ENCODE measurements around the gene ASTN1. TPM values are rescaled to one million over a fixed set of nuclear protein-coding genes. Genes with fewer than 3 reads are reported as not detected.

ASTN1 gene
- total RNA-seq, 6 experiments from 2014 or later, result not detected

DNA sequence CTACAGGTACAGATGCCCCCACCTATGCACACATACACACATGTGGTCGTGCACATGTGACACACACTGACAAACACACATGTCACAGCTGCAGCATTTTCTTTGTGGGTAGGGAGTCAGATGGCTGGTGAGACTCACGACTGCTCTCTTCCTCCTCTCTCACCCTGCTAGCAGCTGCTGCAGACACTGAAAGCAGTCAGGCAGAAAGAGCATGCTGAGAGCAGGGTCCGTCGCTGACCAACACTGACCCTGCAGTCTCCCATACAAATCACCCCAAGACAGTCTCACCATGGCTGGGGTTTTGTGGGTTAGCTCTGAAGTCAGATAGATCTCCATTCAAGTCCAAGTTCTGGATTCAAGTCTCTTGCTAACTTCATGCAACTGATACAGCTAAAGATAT lies 188.3 kb downstream of the ASTN1 start:
- DNase-seq, result no peak
- no peak overlapping the region for H3K4me3 Mint-ChIP-seq
- no peak overlapping the region for H3K27ac Mint-ChIP-seq
- H3K36me3 Mint-ChIP-seq (ENCODE audit: low read depth), result no peaks in the 10 kb centered on the region
- H3K4me1 Mint-ChIP-seq (ENCODE audit: low read depth), result no peaks in the 10 kb centered on the region
- H3K27me3 Mint-ChIP-seq (ENCODE audit: insufficient read depth), result no peaks in the 10 kb centered on the region
- TF ChIP-seq, protein P1, sequence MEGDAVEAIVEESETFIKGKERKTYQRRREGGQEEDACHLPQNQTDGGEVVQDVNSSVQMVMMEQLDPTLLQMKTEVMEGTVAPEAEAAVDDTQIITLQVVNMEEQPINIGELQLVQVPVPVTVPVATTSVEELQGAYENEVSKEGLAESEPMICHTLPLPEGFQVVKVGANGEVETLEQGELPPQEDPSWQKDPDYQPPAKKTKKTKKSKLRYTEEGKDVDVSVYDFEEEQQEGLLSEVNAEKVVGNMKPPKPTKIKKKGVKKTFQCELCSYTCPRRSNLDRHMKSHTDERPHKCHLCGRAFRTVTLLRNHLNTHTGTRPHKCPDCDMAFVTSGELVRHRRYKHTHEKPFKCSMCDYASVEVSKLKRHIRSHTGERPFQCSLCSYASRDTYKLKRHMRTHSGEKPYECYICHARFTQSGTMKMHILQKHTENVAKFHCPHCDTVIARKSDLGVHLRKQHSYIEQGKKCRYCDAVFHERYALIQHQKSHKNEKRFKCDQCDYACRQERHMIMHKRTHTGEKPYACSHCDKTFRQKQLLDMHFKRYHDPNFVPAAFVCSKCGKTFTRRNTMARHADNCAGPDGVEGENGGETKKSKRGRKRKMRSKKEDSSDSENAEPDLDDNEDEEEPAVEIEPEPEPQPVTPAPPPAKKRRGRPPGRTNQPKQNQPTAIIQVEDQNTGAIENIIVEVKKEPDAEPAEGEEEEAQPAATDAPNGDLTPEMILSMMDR (IDR thresholded peaks at IDR 0.05), result no peak
- H3K9me3 Mint-ChIP-seq, result peaks cover 20% of the 10 kb centered on the region

DNA sequence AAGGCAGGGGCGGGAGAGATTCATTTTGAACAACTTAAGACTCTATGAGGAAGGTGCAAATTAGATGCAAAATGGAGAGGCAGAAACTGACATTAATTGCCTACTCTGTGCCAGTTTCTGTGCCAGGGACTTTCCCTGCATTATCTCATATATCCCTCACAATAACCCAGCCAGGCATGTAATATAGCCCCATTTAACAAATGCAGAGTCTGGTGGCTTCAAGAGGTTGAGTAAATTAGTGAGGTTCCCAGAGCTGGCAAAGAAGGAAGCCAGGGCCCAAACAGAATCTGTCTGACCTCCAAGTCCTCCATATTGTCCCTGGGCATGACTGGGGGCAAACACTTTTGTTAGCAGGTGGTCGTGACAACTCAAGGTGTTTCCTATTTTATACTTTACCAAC lies 199.8 kb downstream of the ASTN1 start:
- TF ChIP-seq, protein P1 (IDR thresholded peaks at IDR 0.05), result no peak
- Mint-ChIP-seq H3K27ac (no peak overlapping the region), H3K27me3 (ENCODE audit: insufficient read depth) (peaks cover 1% of the 10 kb centered on the region), H3K36me3 (ENCODE audit: low read depth) (0 out of 2 replicates have a peak, but pooled peaks cover 4% of the 10 kb centered on the region), H3K9me3 (peaks cover 23% of the 10 kb centered on the region), H3K4me1 (ENCODE audit: low read depth) (no peaks in the 10 kb centered on the region), H3K4me3 (no peak overlapping the region)
- DNase-seq, result no peak

DNA sequence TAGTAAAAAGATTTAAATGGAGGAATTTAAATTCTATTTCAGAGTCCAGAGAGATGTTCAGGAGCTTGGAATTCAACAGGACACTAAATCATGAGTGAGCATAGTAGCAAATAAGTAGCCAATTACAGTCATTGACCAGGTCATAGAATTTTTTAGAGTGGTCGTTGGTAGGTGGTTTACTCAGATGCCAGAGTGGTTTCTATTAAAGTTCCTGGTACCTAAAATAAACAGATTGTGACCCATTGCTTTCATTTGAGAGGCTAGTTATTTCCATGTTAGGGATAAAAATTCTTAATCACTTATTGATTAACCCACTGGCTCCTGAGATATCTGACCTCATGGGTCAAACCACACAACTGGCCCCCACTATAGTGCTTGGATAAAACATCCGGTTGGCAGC lies 201.3 kb downstream of the ASTN1 start:
- peaks cover 12% of the 10 kb centered on the region for H3K9me3 Mint-ChIP-seq
- no peaks in the 10 kb centered on the region for H3K36me3 Mint-ChIP-seq (ENCODE audit: low read depth)
- peaks cover 1% of the 10 kb centered on the region; the same call in 1 of the 2 replicates for H3K27me3 Mint-ChIP-seq (ENCODE audit: insufficient read depth)
- H3K4me3 Mint-ChIP-seq, result no peak overlapping the region
- no peaks in the 10 kb centered on the region for H3K4me1 Mint-ChIP-seq (ENCODE audit: low read depth)
- DNase-seq, result no peak
- TF ChIP-seq, protein P1 (IDR thresholded peaks at IDR 0.05), result no peak
- no peak overlapping the region for H3K27ac Mint-ChIP-seq

DNA sequence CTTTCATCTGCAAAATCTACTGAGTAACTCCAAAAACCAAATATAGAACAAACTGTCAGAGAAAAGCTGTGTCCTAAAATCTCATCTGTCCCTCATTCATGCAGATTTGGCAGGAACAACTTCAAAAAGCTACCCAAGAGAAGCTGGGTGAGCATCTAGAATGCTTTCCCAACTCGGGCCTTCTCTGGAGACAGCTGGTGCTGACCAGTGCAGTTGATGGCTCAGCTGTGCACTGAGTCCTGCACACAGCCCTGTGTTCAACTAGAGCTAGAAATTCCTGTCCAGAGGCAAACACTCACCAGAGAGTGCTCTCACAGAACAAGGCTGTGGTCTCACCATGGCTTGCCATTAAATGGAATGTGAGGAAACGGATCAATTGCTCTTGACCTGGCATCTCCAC lies 202.8 kb downstream of the ASTN1 start:
- DNase-seq, result no peak
- Mint-ChIP-seq H3K27me3 (ENCODE audit: insufficient read depth) (peaks cover 1% of the 10 kb centered on the region; the same call in 1 of the 2 replicates), H3K27ac (no peak overlapping the region), H3K36me3 (ENCODE audit: low read depth) (no peaks in the 10 kb centered on the region), H3K4me3 (no peak overlapping the region), H3K4me1 (ENCODE audit: low read depth) (no peaks in the 10 kb centered on the region), H3K9me3 (peaks cover 19% of the 10 kb centered on the region)
- TF ChIP-seq, protein P1 (IDR thresholded peaks at IDR 0.05), result no peak

DNA sequence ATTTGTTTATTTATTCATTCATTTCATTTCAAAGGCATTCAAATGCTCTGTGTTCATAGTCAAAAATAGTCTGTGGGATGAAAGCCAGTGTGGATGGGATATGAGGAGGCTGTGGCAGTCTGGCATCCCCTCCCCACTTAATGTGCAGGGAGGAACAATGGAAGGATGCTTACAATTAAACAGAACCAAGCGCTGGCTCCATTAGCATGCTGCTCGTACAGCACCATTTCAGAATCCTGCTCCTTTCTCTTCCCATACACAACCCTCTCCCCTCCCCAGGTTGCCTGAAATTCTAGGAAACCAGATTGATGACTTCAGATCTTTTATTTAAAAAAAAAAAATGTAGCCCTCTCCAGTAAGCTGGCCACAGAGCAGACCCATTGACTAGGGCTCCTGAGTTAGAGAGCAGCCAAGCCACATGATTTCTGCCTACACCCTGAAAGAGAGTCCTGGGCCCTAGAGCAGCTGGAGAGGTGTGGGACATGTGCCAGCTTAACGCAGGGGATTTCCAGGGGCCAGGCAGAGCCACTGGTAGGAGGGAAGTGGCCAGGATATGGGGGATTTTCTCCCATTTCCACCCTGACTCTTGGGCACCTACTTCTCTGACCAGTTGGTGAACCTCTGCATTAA lies 205.2 kb downstream of the ASTN1 start:
- Mint-ChIP-seq H3K27ac (no peak overlapping the region), H3K4me3 (no peak overlapping the region), H3K36me3 (ENCODE audit: low read depth) (no peaks in the 10 kb centered on the region), H3K4me1 (ENCODE audit: low read depth) (no peaks in the 10 kb centered on the region), H3K27me3 (ENCODE audit: insufficient read depth) (peaks cover 1% of the 10 kb centered on the region; the same call in 1 of the 2 replicates), H3K9me3 (peaks cover 24% of the 10 kb centered on the region)
- TF ChIP-seq, protein P1 (IDR thresholded peaks at IDR 0.05), result no peak
- DNase-seq, result no peak

Data from HFFc6 (cell line).